Ovary (tissue), 3 donors: ENCODE measurements around the gene HIPK2.

Experiments used
- CTCF ChIP-seq, 3 donors: fragments of 450-650 bp in 2 of 3; fragments of 200-600 bp in 1 of 3; IDR thresholded peaks; one replicate each; pipeline versions ENCODE4 v1.5.1 to v1.8.0; 2016 to 2022; ENCODE audit warnings: antibody characterized with exemption in 3 of 3, mild to moderate bottlenecking in 1 of 3
- EP300 ChIP-seq: sonication (generic); formaldehyde crosslinking; IDR thresholded peaks from one replicate; pipeline ENCODE4 v1.6.1; 2017; ENCODE audit warnings: antibody characterized with exemption
- POLR2A ChIP-seq: fragments of 450-650 bp; IDR thresholded peaks from one replicate; pipeline ENCODE4 v1.6.1; 2017; ENCODE audit warnings: antibody characterized with exemption, mild to moderate bottlenecking, moderate library complexity
- donor health status: DM: no; HTN: no; CAD: no.

GRCh38 chr7:139735466-139735865 lies 42.3 kb downstream of the HIPK2 start:
- TF ChIP-seq CTCF (IDR thresholded peaks at IDR 0.05) (no peak), POLR2A (no peak), EP300 (no peak)
